ENCODE measurements around the gene SERTM1.

Gene SERTM1

GRCh38 chr13:36737524-36738083, 63.8 kb downstream of the SERTM1 start:
- no peak for TF ChIP-seq CTCF (IDR thresholded peaks at IDR 0.05; ENCODE audit: control insufficient read depth, extremely low read depth, insufficient read depth)
- H3K4me3 ChIP-seq (ENCODE audit: low read depth, low read length): no peak overlapping the region
- no peak for DNase-seq (ENCODE audit: low read depth)

GRCh38 chr13:36745436-36745835, 71.6 kb downstream of the SERTM1 start:
- TF ChIP-seq CTCF (IDR thresholded peaks at IDR 0.05; ENCODE audit: control insufficient read depth, extremely low read depth, insufficient read depth): no peak
- no peak overlapping the region for H3K4me3 ChIP-seq (ENCODE audit: low read depth, low read length)
- DNase-seq (ENCODE audit: low read depth): no peak

GRCh38 chr13:36746051-36746450, 72.2 kb downstream of the SERTM1 start:
- DNase-seq (ENCODE audit: low read depth): no peak
- TF ChIP-seq CTCF (IDR thresholded peaks at IDR 0.05; ENCODE audit: control insufficient read depth, extremely low read depth, insufficient read depth): no peak
- no peak overlapping the region for H3K4me3 ChIP-seq (ENCODE audit: low read depth, low read length)

All from LNCaP clone FGC (cell line).